Neural progenitor cell (in vitro differentiated cells): ENCODE results near the gene EDN2.

ENCODE experiments used
- EZH2 ChIP-seq: fragments of 200-600 bp; sonication (generic); IDR thresholded peaks from 2 replicates; pipeline ENCODE4 v1.6.1; 2017; ENCODE audit warnings: antibody characterized with exemption, mild to moderate bottlenecking, moderate library complexity
- EZH2phosphoT487 ChIP-seq: fragments of 200-600 bp; sonication (generic); IDR thresholded peaks from 2 replicates; pipeline ENCODE4 v1.6.1; 2017; ENCODE audit warnings: antibody characterized with exemption
- TF ChIP-seq, protein P1 (sequence below): fragments of 200-600 bp; sonication (generic); IDR thresholded peaks from 2 replicates; pipeline ENCODE4 v1.5.1; 2017; ENCODE audit warnings: antibody characterized with exemption, mild to moderate bottlenecking

DNA sequence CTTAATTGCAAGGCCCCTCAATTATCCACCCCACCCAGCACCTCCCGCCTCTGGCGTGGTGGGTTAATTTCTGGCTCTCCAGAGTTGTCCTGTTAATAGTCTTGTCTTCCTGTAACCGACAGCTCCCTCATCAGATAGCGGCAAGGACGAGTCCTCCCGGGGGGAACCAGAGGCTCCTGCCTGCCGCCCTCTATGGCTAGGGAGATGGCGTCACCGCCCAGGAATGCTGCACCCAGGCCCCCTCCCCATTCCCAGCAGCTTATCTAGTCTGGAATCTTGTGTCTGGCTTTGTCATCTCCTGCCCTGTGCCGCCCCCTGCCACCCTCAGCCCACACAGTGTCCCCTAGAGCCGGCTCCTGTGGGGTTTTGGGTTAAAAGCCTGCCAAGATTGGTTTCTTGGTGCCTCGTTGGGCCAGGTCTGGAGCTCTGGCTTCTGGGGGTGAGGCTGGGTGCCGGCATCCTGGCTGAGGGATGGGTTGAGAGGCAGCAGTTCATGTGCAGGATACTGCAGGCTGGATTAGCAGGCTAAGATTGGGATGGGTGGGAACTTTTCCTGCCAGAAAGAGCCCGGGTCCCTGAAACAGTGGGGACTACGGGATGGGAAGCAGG is 48.8 kb downstream of the EDN2 start:
- TF ChIP-seq, protein P1, sequence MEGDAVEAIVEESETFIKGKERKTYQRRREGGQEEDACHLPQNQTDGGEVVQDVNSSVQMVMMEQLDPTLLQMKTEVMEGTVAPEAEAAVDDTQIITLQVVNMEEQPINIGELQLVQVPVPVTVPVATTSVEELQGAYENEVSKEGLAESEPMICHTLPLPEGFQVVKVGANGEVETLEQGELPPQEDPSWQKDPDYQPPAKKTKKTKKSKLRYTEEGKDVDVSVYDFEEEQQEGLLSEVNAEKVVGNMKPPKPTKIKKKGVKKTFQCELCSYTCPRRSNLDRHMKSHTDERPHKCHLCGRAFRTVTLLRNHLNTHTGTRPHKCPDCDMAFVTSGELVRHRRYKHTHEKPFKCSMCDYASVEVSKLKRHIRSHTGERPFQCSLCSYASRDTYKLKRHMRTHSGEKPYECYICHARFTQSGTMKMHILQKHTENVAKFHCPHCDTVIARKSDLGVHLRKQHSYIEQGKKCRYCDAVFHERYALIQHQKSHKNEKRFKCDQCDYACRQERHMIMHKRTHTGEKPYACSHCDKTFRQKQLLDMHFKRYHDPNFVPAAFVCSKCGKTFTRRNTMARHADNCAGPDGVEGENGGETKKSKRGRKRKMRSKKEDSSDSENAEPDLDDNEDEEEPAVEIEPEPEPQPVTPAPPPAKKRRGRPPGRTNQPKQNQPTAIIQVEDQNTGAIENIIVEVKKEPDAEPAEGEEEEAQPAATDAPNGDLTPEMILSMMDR = peak; percentile 13
- TF ChIP-seq EZH2phosphoT487 (no peak), EZH2 (no peak)
